Fibroblast of villous mesenchyme (primary cell): ENCODE results near the gene PRXL2A. TPM values are rescaled to one million over a fixed set of nuclear protein-coding genes. Genes with fewer than 3 reads are reported as not detected.

ENCODE experiments used
- DNase-seq: peaks from one replicate; pipeline ENCODE4 v3.0.0-alpha.2; 2010; ENCODE audit warnings: low read depth
- H3K4me3 ChIP-seq: 2 replicates; pipeline ENCODE4 v1.5.1; 2011; ENCODE audit warnings: low read depth, mild to moderate bottlenecking, low read length
- CTCF ChIP-seq: IDR thresholded peaks from 2 replicates; pipeline ENCODE4 v1.5.1; 2012; ENCODE audit warnings: low read depth, mild to moderate bottlenecking, low read length; ENCODE audit not compliant: insufficient read depth
- total RNA-seq: library from RNA; depleted of rRNA; stranded (reverse); fragments of >200 nt; gene quantifications from 2 replicates; pipeline ENCODE4 v1.2.3, GENCODE V29; 2012

PRXL2A gene
- total RNA-seq, 1 donor = 79.0 TPM

DNA sequence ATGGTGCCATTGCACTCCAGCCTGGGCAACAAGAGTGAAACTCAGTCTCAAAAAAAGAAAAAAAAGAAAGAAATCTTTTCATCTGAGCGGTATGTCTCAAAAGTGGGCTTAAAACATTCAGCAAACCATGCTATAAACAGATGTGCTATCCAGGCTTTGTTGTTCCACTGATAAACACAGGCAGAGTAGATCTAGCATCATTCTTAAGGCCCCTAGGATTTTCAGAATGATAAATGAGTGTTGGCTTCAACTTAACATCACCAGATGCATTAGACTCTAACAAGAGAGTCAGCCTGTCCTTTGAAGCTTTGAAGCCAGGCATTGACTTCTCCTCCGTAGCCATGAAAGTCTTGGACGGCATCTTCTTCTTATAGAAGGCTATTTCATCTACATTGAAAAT, 28.6 kb upstream of the PRXL2A start:
- TF ChIP-seq CTCF = no peak
- no peak for DNase-seq
- no peak overlapping the region for H3K4me3 ChIP-seq

- no peak overlapping the region for H3K4me3 ChIP-seq
- DNase-seq = peak; percentile 39
- no peak for TF ChIP-seq CTCF
Measured at GRCh38 chr10:80380185-80380584, 28.2 kb upstream of the PRXL2A start.

DNA sequence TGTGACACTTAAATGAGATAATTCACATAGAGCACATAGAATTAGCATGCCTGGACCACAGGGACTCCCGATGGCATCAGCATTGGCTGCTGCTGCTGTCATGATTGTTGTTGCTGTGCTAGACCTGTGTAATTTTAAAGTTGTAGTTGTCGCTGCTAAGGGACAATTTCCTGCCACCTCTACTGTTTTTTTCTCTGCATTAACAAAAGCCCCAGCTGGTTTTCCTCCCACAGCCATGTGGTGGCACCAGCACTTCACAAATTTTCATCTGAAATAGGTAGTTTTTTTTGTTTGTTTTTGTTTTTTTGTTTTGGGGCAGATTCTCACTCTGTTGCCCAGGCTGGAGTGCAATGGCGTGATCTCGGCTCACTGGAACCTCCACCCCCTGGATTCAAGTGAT, 25.4 kb upstream of the PRXL2A start:
- DNase-seq = peak; percentile 60
- peak; percentile 68 for TF ChIP-seq CTCF
- H3K4me3 ChIP-seq = no peak overlapping the region

- no peak for TF ChIP-seq CTCF
- no peak overlapping the region for H3K4me3 ChIP-seq
- DNase-seq = no peak
Measured at GRCh38 chr10:80390740-80391139, 17.6 kb upstream of the PRXL2A start.

GRCh38 chr10:80392250-80392649, 16.1 kb upstream of the PRXL2A start:
- no peak for TF ChIP-seq CTCF
- no peak overlapping the region for H3K4me3 ChIP-seq
- peak; percentile 66 for DNase-seq

GRCh38 chr10:80394358-80394916, 13.9 kb upstream of the PRXL2A start:
- no peak for DNase-seq
- no peak for TF ChIP-seq CTCF
- no peak overlapping the region for H3K4me3 ChIP-seq

DNA sequence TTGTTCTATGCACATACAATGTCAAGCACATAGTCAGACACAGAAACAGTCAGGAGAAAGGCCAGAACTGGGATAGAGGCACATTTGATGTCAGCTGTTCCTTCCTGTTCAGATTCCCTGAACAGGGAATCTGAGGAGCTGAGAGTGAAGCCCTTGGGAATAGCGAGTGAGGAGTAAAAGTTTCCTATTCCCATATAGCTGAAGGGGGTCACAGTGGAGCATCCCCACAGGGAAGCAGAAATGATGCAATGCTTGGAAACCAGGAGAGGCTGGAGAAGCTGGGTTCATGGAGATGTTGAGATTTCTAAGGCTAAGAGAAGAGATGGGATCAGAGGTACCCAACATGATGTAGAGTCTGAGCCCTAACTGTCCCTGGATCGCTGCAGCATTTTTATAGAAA, 11.3 kb upstream of the PRXL2A start:
- no peak for TF ChIP-seq CTCF
- H3K4me3 ChIP-seq = no peak overlapping the region
- no peak for DNase-seq
